WI38 (cell line): ENCODE measurements around the gene CDK14.
A peak's percentile ranks its signal among the peaks of the same experiment; 100 is the strongest.

Experiments
- H3K4me3 ChIP-seq: 2 replicates; pipeline ENCODE4 v1.5.1; 2011; ENCODE audit warnings: low read depth, mild to moderate bottlenecking, control low read depth, low read length
- CTCF ChIP-seq: IDR thresholded peaks from 2 replicates; pipeline ENCODE4 v1.5.1; 2012; ENCODE audit warnings: low read depth, mild to moderate bottlenecking, control low read depth, low read length

Gene CDK14

GRCh38 chr7:91114232-91114631, 518.1 kb downstream of the CDK14 start:
- no peak overlapping the region for H3K4me3 ChIP-seq
- TF ChIP-seq CTCF = no peak

GRCh38 chr7:91126762-91127161, 530.6 kb downstream of the CDK14 start:
- no peak for TF ChIP-seq CTCF
- H3K4me3 ChIP-seq = no peak overlapping the region

GRCh38 chr7:91127325-91127724, 531.2 kb downstream of the CDK14 start:
- no peak overlapping the region for H3K4me3 ChIP-seq
- no peak for TF ChIP-seq CTCF

- no peak for TF ChIP-seq CTCF
- no peak overlapping the region for H3K4me3 ChIP-seq
These were observed 531.8 kb downstream of the CDK14 start for GRCh38 chr7:91127959-91128358.

- peak overlapping the region; percentile 17 for H3K4me3 ChIP-seq
- no peak for TF ChIP-seq CTCF
These were observed 532.7 kb downstream of the CDK14 start for GRCh38 chr7:91128683-91129348.

- no peak for TF ChIP-seq CTCF
- no peak overlapping the region for H3K4me3 ChIP-seq
These were observed 539.2 kb downstream of the CDK14 start for GRCh38 chr7:91135300-91135699.

- no peak overlapping the region for H3K4me3 ChIP-seq
- no peak for TF ChIP-seq CTCF
These were observed 539.7 kb downstream of the CDK14 start for GRCh38 chr7:91135703-91136430.
